HTERT RPE-1 (cell line): ENCODE data around the gene HOXD12.

Experiments used
- in situ Hi-C: fragments of 300-500 bp; cut with MboI; formaldehyde crosslinking; loops from 4 replicates; pipeline ENCODE4 v1.14.3; 2020; ENCODE audit warnings: low sequenced_read_pairs

HOXD12 gene

GRCh38 chr2:176099728-176100546 lies at the start of gene HOXD12:
Gene HOXD12 (plus strand): TSS chr2:176099795. CDS start chr2:176099802, 7 bp downstream.
- in situ Hi-C loops: loop anchor here (25.0 kb wide), 1 partner anchor 413 kb away; no protein-coding TSS in a partner anchor

DNA sequence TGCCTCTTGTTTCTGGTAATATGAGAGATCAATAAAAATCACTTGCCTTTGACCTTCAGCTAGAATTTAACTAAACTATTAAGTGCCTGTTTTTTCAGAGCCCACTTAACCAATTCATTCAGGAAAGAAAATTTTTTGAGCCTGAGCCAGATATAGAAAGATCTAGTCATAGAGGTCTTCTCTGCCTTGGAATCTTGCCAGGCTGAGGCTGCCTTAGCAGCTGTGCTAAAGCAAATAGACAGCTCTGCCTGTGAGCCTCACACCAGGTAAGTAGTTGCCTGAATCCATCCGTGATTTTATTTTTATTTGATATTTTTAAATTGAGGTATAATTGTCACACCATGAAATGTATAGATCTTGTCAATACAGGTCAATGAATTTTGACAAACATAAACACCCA lies 43.2 kb upstream of the HOXD12 start:
- in situ Hi-C loops: no loop called here

GRCh38 chr2:176063958-176064357 lies 35.6 kb upstream of the HOXD12 start:
- in situ Hi-C loops: no loop called here

DNA sequence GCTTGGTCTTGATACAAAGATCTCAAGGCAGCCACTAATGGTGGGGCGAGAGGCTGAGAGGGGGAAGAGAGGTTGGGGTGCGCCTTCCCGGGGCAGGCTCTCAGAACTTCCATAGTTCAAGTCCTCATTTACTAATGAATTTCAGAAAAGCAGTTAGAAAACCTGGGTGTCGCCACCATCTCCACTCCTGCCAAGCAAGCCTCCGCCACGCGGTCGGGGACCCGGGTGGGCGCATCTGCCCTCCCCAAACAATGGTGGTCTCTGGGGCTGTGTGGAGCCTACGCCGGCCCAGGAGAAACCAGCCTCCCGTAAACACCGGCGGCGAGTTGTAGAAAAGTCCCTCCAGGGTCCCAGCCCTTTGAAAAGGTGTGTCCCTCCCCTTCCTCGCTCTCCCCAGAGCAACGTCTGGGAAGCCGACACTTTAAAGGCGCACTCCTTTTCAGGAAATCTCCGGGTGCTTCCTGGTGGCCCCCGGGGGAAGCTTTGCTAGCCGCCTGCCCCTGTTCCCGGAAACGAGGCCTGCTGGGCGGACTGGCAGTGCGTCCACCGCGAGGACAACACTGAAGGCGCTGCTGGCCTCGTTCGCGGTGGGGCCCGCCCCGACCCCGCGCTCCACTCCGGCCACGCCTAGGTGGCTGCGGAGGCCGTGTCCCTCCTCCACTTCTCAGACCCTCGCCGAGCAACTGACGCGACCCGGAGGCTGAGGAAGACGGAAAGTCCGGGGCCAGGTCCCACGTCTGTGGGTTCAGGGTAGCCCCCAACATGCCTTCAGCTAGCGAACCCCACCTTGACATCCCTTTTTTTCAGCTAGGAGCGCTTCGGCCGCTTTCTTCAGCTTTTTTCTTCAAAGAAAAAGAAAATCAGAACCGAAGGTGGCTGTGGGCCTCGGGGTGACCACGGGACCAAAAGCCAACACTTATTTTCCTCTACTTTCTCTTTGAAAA lies 32.7 kb upstream of the HOXD12 start:
- in situ Hi-C loops: no loop called here

- in situ Hi-C loops: no loop called here
These were observed 31.8 kb upstream of the HOXD12 start for GRCh38 chr2:176067589-176068418.

DNA sequence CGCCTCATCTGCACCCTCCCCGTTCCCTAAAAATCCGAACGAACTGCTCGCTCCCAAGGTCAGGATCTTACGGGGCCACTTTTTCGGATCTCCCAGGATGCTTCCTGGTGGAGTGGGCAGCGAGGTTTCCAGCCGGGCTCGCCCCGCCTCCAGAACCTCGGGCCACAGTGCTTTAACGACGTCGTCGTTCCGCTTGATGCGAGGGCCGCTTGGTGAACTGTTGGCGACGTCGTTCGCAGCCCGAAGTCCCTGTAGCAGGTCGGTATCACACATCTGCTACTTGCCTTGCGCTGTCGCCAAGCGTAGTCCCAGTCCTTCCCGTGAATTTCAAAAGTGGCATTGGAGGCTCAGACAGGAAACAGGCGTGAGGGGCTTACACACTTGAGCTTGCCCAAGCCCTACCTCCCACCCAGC lies 31.2 kb upstream of the HOXD12 start:
- in situ Hi-C loops: no loop called here

- in situ Hi-C loops: no loop called here
These were observed 28.0 kb upstream of the HOXD12 start for GRCh38 chr2:176071330-176072291.

DNA sequence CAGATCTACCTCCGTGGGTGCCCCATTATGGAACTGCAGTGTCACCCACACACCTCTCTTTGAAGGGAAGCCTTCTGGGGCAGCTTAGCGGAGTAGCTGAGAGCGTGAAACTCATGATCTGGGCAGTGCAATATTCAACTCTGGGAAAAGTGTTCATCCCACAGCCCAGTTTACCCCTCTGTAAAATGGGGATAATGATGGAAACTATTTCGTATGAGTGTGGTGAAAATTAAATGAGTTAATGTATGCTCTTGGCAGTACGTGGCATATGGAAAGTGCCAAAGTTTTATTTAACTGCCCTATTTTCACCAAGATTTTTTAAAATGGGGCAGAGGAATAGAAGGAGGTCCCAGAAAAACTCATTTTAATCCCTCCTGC lies 27.3 kb upstream of the HOXD12 start:
- in situ Hi-C loops: no loop called here

- in situ Hi-C loops: no loop called here
These were observed 26.4 kb upstream of the HOXD12 start for GRCh38 chr2:176072951-176073904.

DNA sequence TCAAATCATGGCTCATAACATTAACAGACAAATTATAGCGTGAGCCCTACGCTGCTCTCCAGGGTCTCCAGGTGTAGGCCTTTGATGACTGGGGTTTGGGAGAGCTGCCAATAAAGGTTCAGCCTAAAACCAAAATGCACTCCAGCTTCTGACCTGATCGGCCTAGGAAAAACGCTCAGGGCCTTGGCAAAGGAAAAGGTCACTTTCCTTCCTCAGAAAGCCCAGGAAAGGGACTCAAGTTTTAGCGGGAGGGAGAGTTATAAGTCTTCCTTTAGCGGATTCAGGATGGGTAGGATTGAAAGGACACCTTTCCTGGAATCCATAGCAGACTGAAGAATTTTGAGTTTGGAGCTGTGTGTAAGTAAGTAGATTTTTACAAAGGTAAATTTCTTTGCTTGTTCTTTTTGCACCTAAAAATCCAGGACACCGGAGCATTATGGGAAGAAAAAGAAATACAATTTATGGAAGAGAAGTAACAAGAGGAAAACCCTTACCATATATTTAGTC lies 24.6 kb upstream of the HOXD12 start:
- in situ Hi-C loops: loop anchor here (25.0 kb wide), 1 partner anchor 388 kb away; no protein-coding TSS in a partner anchor

- in situ Hi-C loops: loop anchor here (25.0 kb wide), 1 partner anchor 388 kb away; no protein-coding TSS in a partner anchor
These were observed 24.1 kb upstream of the HOXD12 start for GRCh38 chr2:176075481-176075880.

DNA sequence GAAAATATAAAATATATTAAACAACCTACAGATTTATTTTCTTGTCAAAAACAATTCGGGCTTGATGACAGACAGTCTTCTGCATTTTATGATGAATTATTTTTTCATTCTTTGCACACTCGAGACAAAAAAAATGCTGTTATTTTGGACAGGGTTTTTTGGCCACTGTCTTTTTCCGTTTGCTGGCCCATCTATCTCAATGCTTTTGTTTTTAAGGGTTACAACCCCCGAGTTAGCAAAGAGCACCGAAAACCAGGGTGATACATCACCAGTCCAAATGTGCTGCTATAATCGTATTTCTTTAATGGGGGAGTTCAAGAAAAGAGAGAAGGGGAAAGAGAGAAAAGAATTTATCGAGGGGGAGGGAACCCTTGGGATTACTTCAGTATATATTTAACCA lies 23.5 kb upstream of the HOXD12 start:
- in situ Hi-C loops: loop anchor here (25.0 kb wide), 1 partner anchor 389 kb away; no protein-coding TSS in a partner anchor

DNA sequence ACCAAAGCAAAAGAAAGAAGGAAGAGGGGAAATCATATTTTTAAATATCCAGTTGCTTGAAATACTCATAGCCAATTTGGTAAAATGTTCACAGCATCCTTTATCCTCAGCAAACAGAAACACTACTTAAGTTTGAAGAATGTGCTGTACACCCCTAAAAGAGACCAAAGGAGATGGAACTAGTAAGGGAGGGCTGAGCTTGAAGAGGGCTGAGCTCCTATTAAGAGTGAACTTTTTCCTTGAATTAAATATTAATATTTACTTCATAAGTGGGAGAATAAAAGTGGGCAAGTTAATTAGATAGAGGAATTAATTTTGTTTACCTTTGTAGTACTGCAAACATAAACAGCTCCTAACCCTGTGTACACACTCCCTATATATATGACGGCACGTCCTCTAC lies 22.8 kb upstream of the HOXD12 start:
- in situ Hi-C loops: loop anchor here (25.0 kb wide), 1 partner anchor 389 kb away; no protein-coding TSS in a partner anchor

GRCh38 chr2:176078541-176079284 lies 20.9 kb upstream of the HOXD12 start:
- in situ Hi-C loops: loop anchor here (25.0 kb wide), 1 partner anchor 391 kb away; no protein-coding TSS in a partner anchor

DNA sequence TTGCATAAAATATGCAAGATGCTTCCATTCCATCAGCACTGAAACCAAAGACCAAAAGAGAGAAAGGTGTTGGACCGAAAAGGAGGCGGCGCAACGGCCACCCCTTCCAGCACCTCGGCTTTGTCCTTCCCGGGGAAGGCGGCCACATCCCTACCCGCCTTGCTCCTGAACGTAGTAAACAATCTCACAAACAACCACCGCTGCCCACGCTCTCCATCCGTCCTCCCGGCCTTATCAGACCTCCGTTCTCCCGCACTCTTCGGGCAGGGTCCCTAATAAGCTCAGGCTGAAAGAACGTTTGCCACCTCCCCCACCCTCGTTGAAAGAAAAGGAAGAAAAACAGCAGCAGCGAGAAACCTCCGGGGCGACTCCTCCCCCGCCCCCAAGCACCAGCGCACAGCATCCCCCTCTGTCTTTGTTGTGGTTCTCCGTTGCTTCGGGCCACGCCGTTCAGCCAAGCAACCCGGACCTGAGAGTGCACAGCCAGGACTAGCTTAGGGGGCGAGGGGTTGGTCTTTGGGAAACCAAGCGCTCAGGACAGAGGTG lies 20.2 kb upstream of the HOXD12 start:
- in situ Hi-C loops: loop anchor here (25.0 kb wide), 1 partner anchor 392 kb away; no protein-coding TSS in a partner anchor

DNA sequence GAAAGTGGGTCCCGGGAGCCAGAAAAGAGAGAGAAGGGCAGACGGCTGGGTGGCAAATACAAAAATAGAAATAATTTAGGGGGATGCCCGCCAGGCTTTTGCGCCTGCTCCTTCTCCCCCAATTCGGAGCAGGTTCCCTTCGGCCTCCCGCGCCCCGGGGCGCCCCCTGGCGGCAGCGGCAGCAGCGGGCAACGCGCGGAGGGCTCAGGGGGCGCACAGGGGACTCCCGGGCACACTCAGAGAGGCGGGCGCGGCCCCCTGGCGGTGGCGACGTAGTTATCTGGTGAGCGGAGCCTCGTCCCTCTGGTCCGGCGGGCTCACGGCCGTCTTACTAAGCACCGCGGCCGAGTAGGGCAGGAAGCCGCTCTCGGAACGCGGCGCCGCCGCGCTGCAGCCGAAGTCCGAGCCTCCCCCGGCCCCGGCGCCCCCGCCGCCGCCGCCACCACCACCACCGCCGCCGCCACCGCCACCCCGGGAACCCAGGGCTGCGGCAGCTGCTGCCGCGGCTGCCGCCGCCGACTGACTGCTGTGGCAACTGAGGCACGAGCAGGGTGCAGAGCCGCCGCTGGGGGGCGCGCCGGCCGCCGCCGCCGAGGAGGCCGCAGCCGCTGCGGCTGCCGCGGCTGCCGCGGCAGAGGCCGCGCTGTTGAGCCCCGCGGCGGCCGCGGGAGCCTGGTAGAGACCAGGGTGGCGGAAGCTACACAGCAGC lies 19.6 kb upstream of the HOXD12 start:
- in situ Hi-C loops: loop anchor here (25.0 kb wide), 1 partner anchor 393 kb away; no protein-coding TSS in a partner anchor
